M059J (cell line): Measurements from ENCODE around the gene ACOT12. TPM values are rescaled to one million over a fixed set of nuclear protein-coding genes. Genes with fewer than 3 reads are reported as not detected.
"Not testable (repeated sequence)": the region's sequence is repeated elsewhere in the genome, so short reads cannot be mapped to it uniquely, and the experiment has no call there.

ENCODE experiments used
- DNase-seq: peaks from one replicate; pipeline ENCODE4 v3.0.0-alpha.2; 2012; ENCODE audit warnings: low read depth
- total RNA-seq: library from RNA; depleted of rRNA; stranded (reverse); fragments of >200 nt; shearing (Covaris generic); gene quantifications from 2 replicates; pipeline ENCODE4 v1.2.3, GENCODE V29; 2014; rRNA removed

ACOT12 gene
- total RNA-seq: not detected in 2 replicates

DNA sequence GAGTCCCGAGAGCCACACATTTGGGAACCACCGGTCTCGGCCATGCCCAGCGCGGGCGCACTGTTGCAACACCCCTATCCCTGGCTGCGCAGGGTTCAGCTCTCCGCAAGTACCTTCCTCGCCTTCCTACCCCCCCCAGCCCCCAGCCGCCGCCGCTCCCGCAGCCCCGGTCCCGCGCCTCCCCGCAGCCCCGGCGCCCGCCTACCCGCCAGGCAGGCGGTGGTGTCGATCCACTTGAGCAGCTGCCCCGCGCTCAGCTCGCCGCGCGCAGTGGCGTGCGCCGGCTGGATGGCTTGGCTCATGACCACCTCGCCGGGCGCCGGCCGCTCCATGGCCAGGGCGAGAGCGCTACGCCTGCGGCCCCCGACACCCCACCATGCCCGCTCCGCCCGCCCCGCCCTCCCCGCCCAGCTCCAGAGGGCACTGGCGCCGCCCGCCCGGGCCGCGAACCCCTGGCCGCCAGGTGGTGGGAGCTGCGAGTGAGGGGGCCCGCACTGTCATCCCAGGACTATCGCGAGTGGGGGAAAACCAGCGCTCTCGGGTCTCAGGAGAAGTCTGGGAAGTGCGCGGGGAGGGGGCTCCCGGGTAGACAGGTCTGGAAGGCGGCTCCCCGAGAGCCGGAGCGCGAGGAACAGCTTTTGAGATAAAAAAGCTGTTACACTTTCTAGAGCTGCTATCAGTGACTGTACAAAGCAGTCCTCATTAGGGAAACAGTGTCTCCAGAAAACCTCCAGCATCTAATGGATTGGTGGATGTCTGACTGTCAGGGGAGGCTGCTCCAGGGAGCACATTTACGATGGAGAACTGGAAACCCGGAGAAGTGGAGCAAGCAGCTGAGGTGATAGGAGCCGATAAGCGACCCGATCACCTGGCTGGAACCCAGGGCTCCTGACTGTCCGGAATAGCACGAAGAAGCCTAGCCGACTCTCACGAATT lies at the start of gene ACOT12:
ACOT12 (minus strand) TSS at position 352 of the 936 bp plus-strand sequence; CDS start at position 332, 20 bp downstream.
- DNase-seq: no peak

DNA sequence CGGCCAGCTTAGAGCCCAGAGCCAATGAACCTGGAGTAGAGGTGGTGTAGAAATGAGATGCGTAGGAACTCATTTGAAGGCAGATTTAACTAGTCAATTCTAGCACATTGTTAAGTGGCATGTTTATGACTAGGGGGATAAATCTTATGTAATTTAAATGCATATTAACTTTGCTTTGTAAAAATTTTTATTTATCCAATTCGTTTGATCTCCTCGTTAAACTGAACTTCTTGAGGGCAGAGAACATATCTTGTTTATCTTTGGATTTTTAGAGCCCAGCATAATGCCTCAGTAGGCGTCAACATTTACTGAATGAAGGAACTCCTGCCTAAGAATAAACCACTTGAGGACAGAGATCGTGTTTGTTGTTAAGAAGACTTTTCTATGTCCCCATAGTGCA lies 41.1 kb upstream of the ACOT12 start:
- no peak for DNase-seq

DNA sequence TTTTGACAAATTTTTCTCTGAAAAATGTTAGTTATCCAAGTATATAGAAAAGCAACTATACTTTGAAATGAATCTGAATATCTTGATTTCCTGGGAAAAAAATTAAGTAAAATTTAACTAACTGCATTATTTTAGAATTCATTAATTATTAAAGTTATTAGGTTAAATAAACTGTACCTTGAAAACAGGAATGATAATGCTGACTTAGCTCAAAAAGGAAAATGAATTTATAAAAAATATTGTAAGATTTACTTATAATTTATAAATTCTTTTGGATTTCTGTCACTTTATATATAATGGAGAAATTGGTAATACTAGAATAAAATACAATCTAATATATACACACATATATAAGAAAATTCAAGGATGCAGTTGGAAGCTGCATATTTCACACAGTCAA lies 36.1 kb upstream of the ACOT12 start:
- DNase-seq: no peak

GRCh38 chr5:81429363-81429762 lies 35.4 kb upstream of the ACOT12 start:
- no peak for DNase-seq

DNA sequence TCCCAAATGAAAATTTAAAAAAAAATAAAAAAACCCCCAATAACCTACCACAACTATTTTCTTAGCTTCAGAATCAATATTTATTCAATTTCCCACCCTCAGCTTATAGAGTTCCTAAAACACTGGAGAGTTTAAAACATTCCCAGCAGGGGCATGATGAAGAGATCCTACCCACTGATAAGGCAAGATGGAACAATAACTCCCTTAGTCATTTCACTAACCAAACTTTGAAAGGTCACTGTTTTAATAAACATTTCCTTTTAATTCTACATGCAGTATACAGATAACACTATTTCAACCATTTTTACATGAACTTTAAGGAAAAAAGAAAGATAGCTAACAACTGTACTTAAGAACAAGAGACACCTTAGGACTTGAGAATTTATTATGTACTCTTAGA lies 34.9 kb upstream of the ACOT12 start:
- peak; percentile 69 for DNase-seq

DNA sequence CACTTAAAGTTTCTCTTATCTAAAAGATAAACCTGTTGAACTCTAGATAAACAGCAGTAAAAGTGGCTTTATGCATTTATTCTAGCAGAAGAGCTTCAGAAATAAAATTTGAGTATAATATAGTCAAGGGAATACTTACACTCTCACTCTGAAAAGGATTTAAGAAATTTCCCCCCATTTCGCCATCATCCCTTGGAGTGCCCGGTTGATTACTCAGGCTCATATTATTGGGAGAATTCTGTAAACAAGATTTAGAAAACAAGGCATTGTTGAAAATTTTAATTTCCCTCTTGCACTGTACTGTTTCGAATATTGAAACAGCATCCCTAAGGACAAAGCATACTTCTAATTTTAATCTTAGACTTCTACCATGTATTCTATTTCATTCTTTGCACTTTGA lies 34.5 kb upstream of the ACOT12 start:
- no peak for DNase-seq

DNA sequence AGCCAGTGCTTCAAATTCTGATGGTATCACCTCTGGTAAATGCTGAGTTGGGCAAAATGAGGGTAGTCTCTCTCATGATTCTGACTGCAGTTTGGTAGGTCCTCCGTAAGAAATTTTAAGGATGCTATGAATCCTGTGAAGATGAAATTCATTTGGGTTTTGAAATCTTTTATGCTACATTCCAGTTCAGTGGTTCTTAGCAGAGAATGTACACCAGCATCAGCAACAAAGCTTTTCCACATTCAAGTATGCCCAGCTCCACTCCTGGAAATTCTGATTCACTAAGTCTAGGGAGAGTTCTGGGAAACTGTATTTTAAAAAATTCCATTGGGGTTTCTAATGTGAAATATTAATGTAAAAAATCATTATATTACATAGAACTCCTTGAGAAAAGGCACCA lies 33.6 kb upstream of the ACOT12 start:
- DNase-seq: no peak

DNA sequence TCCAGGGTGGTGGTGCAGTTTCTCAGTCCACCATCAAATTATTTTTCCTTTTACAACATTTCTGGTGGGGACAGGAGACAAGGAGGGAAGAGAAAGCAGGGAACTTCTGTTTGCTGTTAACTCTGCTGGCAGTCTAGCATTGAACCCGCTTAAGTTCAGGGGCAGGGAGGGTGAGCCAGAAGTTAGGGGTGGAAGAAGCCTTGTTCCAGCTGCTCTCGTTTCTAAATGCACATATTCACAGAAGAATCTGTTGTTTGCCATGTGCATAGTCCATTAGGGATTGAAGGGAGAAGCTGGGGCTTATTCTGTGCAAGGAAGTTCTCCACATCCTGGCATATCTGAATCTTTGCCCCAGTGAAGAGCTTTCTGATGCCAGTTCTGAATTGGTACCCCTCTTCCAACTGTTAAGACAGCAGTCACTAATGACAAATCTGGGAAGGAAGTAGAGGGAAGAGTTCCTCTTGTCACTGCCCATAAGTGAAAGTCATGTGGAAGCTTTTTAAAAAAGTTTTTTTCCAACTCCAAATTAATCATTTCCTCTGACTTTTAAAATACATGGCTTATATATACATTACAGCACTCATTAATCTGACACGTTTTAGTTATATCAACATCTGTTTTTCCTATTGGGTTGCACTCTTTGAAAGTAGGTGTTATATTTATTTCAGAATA lies 32.6 kb upstream of the ACOT12 start:
- DNase-seq: no peak

DNA sequence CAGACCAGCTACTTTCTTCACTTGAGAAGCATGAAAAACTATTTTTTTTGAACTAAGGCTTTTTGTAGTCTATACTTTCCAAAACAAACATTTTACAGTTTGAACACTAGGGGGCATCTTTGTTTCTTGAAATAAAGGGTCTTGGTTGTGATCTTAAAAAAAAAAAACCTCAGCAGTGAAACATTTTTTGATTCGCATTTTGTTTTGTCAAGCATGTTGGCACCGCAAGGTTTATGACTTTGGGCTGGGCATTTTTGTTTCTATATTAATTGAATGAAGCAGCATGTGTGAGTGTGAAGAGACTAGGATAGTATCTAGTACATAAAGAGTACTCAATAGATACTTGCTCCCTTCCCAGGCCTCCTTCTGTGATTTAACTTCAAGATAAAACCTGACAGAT lies 31.6 kb upstream of the ACOT12 start:
- peak; percentile 60 for DNase-seq

DNA sequence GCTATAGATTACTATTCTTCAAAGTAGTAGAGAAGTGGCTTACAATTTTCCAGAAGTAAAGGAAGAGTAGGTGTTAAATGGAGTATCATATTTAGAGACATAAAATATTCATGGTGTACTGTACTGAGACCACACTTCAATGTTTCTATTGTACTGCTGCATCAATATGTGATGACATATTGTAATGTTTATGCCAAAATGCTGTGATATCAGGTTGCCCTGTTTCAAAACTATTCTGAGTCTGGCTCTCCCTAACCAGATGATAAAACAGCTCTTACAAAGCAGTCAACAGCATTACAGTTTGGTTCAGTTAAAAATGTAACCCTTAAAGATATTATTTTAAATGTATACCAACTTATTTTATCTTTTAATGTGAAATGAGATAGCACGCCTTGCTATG lies 30.8 kb upstream of the ACOT12 start:
- no peak for DNase-seq

- DNase-seq: peak; percentile 95
Observed at GRCh38 chr5:81422671-81423070, 28.7 kb upstream of the ACOT12 start.

DNA sequence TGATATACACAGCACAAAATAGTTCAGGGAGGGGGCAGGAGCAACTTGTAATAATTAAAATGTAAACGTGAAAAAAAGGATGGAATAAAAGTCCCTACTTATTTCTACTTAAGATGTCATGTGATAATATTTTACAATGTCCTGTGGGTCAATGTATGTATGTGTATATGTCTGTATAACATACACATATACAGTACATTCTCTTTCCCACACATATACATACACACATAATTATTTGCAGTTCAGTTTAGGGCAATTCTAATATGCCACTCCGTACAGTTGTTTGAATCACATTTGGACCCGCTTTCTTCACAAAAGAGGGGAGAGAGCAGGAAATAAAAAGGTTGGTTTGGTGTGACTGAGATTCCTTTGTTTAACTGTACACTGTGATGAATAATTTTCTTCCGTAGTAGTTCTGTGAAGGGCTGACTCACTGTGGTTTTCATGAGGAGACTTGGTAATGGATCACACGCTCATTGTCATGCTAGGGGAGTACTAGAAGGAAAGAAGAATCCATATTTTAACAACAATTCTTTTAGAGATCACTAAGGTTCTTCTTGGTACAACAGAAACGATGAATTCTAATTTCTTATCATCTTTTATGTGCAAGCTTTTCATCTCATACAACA lies 26.2 kb upstream of the ACOT12 start:
- peak; percentile 95 for DNase-seq

DNA sequence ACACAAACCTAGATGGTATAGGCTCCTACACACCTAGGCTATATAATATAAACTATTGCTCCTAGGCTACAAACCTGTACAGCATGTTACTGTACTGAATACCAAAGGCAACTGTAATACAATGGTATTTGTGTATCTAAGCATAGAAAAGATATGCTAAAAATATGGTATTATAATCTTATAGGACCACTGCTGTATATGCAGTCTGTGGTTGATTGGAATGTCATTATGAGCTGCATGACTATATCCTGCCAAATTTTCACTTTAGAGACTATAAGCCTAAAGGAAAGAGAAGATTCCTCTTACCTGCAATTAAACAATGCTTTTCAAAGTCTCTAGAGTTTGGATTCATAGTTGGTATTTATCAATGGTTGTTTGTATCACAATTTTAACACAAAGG lies 24.7 kb upstream of the ACOT12 start:
- no peak for DNase-seq

GRCh38 chr5:81417052-81417451 lies 23.1 kb upstream of the ACOT12 start:
- DNase-seq: no peak

GRCh38 chr5:81409896-81410295 lies 16.0 kb upstream of the ACOT12 start:
- DNase-seq: no peak

- no peak for DNase-seq
Observed at GRCh38 chr5:81409361-81409760, 15.4 kb upstream of the ACOT12 start.

DNA sequence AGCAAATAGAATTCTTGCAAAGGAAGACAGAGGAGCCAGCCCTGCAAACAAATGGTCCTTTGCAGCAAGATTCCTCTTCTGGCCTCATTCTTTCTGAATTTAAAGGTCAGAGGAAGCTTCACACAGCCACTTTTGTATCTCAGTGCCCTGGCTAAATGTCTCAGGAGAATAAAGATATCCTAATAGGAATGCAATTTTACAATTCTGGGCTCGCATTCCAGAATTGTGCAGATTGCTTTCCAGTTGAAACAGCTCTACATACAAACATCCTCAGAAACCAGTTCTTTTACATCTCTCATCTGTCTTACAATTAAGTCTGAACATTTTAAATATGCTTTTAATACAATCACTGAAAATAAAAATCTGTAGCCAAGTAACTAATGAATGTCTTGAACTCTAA lies 14.6 kb upstream of the ACOT12 start:
- no peak for DNase-seq

DNA sequence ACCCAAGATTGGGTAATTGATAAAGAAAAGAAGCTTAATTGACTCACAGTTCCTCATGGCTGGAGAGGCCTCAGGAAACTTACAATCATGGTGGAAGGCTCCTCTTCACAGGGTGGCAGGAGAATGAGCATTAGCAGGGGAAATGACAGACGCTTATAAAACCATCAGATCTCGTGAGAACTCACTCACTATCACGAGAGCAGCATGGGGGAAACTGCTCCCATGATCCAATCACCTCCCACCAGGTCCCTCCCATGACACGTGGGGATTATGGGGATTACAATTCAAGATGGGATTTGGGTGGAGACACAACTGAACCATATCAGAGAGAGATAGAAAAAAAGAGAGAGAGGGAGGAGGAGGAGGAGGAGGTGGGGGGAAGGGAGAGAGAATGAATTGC lies 13.9 kb upstream of the ACOT12 start:
- not testable (repeated sequence) for DNase-seq

DNA sequence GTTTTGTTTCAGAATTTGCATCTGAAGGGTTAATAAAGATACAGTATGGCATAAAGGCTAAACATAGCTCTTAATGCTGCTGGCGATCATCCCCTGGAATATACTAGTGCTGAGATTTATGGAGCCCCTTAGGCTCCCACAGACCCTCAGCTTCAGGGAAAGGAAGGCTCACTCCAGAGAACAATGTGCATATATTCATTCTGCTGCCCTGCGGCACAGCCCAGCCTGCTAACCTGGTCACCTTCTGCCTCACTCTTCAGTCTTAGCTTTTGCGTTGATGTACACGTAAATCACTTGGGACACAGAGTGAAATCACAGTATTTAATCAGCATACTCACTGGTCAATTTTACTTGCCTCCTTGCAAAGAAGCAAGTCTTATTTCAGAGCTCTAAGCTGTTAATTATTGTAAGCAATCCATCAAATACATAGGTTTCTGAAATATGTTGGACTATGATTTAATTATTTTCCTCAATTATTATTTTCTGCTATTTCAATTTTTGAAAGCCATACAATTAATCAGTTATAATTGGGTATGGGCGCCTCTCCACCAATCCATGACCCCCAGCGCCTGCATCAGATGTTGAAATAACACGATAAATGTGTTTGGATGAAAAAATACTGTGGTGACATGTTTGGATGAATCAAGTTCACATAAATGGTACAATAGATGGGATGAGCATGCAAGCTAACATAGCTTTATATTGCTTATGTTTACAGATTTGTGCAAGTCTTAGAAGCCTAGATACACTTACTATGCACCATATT lies 11.4 kb upstream of the ACOT12 start:
- no peak for DNase-seq

DNA sequence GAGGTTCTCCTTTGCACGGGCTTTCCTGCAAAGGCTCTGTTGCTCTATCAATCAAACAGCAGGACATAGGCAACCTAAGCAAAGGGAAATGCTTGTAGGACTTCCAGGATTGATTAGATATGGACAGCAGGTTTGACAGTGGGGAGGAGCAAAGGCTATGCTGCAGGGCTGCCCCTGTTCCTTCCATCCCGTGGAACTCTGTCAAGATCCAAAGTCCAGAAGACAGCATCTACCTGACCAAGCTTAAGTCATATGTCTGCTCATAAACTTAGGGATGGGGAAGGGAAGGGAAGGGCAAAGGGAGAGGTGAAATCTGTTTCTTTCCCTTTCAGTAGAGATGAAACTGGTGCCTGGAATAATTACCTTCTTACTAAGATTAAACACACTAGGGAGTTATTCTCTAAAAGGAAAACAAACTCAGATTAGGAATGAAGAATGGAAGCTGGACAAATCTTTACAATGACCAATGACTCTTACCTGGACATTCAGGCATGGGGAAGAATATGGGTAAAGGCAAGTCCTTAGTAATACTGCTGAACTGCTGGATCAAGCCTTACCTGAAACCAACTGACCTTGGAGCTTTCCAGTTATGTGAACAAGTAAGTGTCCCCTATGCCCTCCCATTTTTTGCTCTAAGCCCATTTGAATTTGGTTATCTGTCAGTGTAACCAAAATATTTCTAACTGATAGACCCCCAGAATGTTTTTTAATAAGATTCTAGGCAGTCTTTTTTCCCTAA lies 8.4 kb upstream of the ACOT12 start:
- DNase-seq: no peak

GRCh38 chr5:81401266-81401665 lies 7.3 kb upstream of the ACOT12 start:
- no peak for DNase-seq
